Transverse colon (tissue), 4 donors: ENCODE measurements around the gene EPB41L1.

Source experiments
- POLR2AphosphoS5 ChIP-seq, 3 donors: sonication (generic); formaldehyde crosslinking; IDR thresholded peaks; one replicate each; pipeline ENCODE4 v1.6.1; 2016; ENCODE audit warnings: antibody characterized with exemption in 3 of 3
- TF ChIP-seq, protein P1 (sequence below), 5 experiments: fragments of 200-600 bp in 3 of 5; fragments of 450-650 bp in 2 of 5; sonication (generic) in 3 of 5; IDR thresholded peaks; 1 replicate in 2 of 5; 2 replicates in 3 of 5; pipeline ENCODE4 v1.5.1; 2016 to 2017; ENCODE audit warnings: antibody characterized with exemption in 5 of 5, inconsistent platforms in 3 of 5, mild to moderate bottlenecking in 2 of 5, moderate library complexity in 1 of 5

DNA sequence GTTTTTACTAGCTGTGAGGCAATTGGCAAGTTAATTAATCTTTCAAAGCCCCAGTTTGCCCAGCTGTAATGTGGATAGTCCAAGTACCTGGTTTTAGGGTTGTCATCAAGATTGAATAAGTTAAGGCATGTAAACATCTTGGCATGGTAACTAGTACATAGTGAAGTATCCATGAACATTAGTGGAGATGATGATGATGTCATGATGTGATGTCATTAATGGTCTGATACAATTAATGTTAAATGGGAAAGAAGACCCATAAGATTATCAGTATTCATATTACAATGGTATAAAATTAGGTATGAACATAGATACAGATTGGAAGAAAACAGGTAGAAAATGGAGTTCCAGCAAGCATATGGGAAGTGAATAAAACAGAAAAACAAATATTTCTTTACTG is 5.3 kb downstream of the EPB41L1 start:
- TF ChIP-seq, protein P1, sequence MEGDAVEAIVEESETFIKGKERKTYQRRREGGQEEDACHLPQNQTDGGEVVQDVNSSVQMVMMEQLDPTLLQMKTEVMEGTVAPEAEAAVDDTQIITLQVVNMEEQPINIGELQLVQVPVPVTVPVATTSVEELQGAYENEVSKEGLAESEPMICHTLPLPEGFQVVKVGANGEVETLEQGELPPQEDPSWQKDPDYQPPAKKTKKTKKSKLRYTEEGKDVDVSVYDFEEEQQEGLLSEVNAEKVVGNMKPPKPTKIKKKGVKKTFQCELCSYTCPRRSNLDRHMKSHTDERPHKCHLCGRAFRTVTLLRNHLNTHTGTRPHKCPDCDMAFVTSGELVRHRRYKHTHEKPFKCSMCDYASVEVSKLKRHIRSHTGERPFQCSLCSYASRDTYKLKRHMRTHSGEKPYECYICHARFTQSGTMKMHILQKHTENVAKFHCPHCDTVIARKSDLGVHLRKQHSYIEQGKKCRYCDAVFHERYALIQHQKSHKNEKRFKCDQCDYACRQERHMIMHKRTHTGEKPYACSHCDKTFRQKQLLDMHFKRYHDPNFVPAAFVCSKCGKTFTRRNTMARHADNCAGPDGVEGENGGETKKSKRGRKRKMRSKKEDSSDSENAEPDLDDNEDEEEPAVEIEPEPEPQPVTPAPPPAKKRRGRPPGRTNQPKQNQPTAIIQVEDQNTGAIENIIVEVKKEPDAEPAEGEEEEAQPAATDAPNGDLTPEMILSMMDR (IDR thresholded peaks at IDR 0.05): no peak
- no peak for TF ChIP-seq POLR2AphosphoS5 (IDR thresholded peaks at IDR 0.05)
